NCI-H128 (cell line): ENCODE measurements around the gene RSPRY1.

Experiments used
- DNase-seq: peaks from one replicate; lab custom pipeline; 2025; ENCODE audit not compliant: unreplicated experiment; lab: John Stamatoyannopoulos, UW

Gene RSPRY1

GRCh38 chr16:57216968-57217367 is 30.8 kb downstream of the RSPRY1 start:
- no peak for DNase-seq

- no peak for DNase-seq
These were observed 36.9 kb downstream of the RSPRY1 start for GRCh38 chr16:57223057-57223456.

GRCh38 chr16:57224651-57225335 is 38.7 kb downstream of the RSPRY1 start:
- DNase-seq: no peak

GRCh38 chr16:57225978-57226377 is 39.8 kb downstream of the RSPRY1 start:
- no peak for DNase-seq

- DNase-seq: no peak
These were observed 40.8 kb downstream of the RSPRY1 start for GRCh38 chr16:57226701-57227621.

GRCh38 chr16:57229079-57229478 is 43.0 kb downstream of the RSPRY1 start:
- DNase-seq: no peak

- DNase-seq: no peak
These were observed 45.8 kb downstream of the RSPRY1 start for GRCh38 chr16:57231821-57232350.

- DNase-seq: no peak
These were observed 48.0 kb downstream of the RSPRY1 start for GRCh38 chr16:57233944-57234706.

GRCh38 chr16:57234707-57235092 is 48.6 kb downstream of the RSPRY1 start:
- DNase-seq: no peak

GRCh38 chr16:57235128-57236021 is 49.2 kb downstream of the RSPRY1 start:
- DNase-seq: peak; percentile 74

GRCh38 chr16:57236022-57236350 is 49.9 kb downstream of the RSPRY1 start:
- no peak for DNase-seq

GRCh38 chr16:57238682-57239081 is 52.6 kb downstream of the RSPRY1 start:
- no peak for DNase-seq

GRCh38 chr16:57239107-57239506 is 53.0 kb downstream of the RSPRY1 start:
- DNase-seq: no peak

- DNase-seq: no peak
These were observed 54.7 kb downstream of the RSPRY1 start for GRCh38 chr16:57240851-57241250.

GRCh38 chr16:57242650-57243049 is 56.5 kb downstream of the RSPRY1 start:
- DNase-seq: no peak

- DNase-seq: no peak
These were observed 58.3 kb downstream of the RSPRY1 start for GRCh38 chr16:57244463-57244766.

GRCh38 chr16:57244767-57245471 is 58.8 kb downstream of the RSPRY1 start, which contains the start of gene ARL2BP:
ARL2BP (plus strand) TSS chr16:57245259; CDS start chr16:57245368, 109 bp downstream.
- peak; percentile 81 for DNase-seq

GRCh38 chr16:57245472-57246113 is 59.5 kb downstream of the RSPRY1 start:
- DNase-seq: no peak

- DNase-seq: no peak
These were observed 65.2 kb downstream of the RSPRY1 start for GRCh38 chr16:57251352-57251751.
